ENCODE results near the gene TOMM7. TPM values are rescaled to one million over a fixed set of nuclear protein-coding genes. Genes with fewer than 3 reads are reported as not detected.

Gene TOMM7
- total and polyA plus RNA-seq, 10 of the 15 experiments (the other 5 are each of a cell fraction or from before 2014, with no cell fraction given): 151 to 1,497 (median 322) TPM

DNA sequence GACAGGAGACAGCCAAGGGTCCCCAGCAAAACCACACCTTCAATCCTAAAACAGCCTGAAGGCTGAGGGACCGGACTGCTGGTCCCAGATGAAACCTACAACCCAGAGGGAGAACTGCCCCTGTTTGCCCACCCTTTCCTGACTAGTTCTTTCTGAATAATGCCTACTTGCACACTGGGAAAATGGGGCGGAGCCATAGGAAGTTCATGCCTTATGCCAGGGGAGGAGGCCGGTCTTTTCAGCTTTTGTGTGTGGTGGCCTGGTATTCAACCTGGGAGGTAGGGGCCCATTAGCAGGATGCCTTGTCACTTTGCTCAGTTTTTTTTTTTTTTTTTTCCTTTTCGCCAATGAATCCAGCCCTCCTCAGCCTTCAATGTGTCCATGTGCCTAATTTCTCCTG lies 20.7 kb downstream of the TOMM7 start (continued):
- TF ChIP-seq, protein P1, sequence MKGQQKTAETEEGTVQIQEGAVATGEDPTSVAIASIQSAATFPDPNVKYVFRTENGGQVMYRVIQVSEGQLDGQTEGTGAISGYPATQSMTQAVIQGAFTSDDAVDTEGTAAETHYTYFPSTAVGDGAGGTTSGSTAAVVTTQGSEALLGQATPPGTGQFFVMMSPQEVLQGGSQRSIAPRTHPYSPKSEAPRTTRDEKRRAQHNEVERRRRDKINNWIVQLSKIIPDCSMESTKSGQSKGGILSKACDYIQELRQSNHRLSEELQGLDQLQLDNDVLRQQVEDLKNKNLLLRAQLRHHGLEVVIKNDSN (IDR thresholded peaks at IDR 0.05; ENCODE audit: borderline replicate concordance, extremely low read length, insufficient read depth, low read depth, low read length): no peak

DNA sequence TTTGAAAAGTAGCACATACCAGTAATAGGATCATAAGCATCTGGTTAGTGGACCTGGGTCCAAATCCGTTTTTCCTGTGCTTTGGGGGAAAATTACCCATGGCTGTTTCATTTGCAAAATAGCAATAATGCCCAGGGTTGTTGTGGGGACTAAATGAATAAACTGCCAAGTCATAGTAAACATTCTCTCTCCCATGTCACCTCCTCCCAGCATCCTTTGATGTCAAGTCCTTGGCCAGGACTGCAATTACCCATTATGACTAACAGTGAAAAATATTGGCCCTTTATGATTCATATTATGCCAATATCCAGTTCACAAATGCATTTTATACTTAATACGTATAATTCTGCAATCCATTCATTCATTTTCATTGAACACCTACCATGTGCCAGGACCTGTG lies 23.0 kb downstream of the TOMM7 start:
- BruUV-seq (replicated peaks): no TSS peak
- Histone ChIP-seq H3K27me3 (replicated peaks in 1 of 2; ENCODE audit: control insufficient read depth in 2 of 2, insufficient read depth in 2 of 2, low read length in 1 of 2) (no peaks in the 10 kb centered on the region), H3K4me2 (ENCODE audit: control insufficient read depth, insufficient read depth) (no peak overlapping the region), H3K9me3 (replicated peaks; ENCODE audit: control insufficient read depth, insufficient read depth, low read length) (no peaks in the 10 kb centered on the region), H4K20me1 (ENCODE audit: control insufficient read depth, insufficient read depth) (no peaks in the 10 kb centered on the region), H3K4me3 (no peak overlapping the region), H3K27ac (ENCODE audit: control insufficient read depth, insufficient read depth) (no peak overlapping the region), H2AFZ (ENCODE audit: control insufficient read depth, low read depth, low read length) (no peak overlapping the region), H3K4me1 (ENCODE audit: control insufficient read depth, insufficient read depth, low read length) (no peaks in the 10 kb centered on the region), H3K36me3 (ENCODE audit: control insufficient read depth in 2 of 2, insufficient read depth in 2 of 2, low read length in 1 of 2) (no peaks in the 10 kb centered on the region), H3K9ac (ENCODE audit: control insufficient read depth, insufficient read depth, low read length) (no peak overlapping the region), H3K79me2 (ENCODE audit: control insufficient read depth, insufficient read depth, low read length) (no peaks in the 10 kb centered on the region)
- CTCF ChIA-PET: no interaction called here
- ATAC-seq: no peak
- intact Hi-C loops (cut with micrococcal nuclease; ENCODE audit: unreplicated experiment): no loop called here
- SMC1A ChIA-PET (ENCODE audit: uncharacterized antibody, unreplicated experiment): no interaction called here
- 19% methylated on average over 2 of the region's 2 CpGs for WGBS (ENCODE audit: insufficient coverage, insufficient replicate concordance, low lambda C conversion rate, missing lambda C conversion rate)
- FAIRE-seq: no peak
- POLR2A ChIA-PET: no interaction called here
- in situ Hi-C loops (cut with MboI): no loop called here
- TF ChIP-seq NFYA (IDR thresholded peaks at IDR 0.05; ENCODE audit: borderline replicate concordance, low read depth, low read length): no peak
- no peak for TF ChIP-seq BCL11A (IDR thresholded peaks at IDR 0.05; ENCODE audit: low read depth, low read length)
- no peak for TF ChIP-seq SMC3 (IDR thresholded peaks at IDR 0.05; ENCODE audit: borderline replicate concordance, low read length)
- TF ChIP-seq MXI1 (IDR thresholded peaks at IDR 0.05; ENCODE audit: low read depth, low read length): no peak
- TF ChIP-seq IKZF2 (IDR thresholded peaks at IDR 0.05): no peak
- TF ChIP-seq, protein P2, sequence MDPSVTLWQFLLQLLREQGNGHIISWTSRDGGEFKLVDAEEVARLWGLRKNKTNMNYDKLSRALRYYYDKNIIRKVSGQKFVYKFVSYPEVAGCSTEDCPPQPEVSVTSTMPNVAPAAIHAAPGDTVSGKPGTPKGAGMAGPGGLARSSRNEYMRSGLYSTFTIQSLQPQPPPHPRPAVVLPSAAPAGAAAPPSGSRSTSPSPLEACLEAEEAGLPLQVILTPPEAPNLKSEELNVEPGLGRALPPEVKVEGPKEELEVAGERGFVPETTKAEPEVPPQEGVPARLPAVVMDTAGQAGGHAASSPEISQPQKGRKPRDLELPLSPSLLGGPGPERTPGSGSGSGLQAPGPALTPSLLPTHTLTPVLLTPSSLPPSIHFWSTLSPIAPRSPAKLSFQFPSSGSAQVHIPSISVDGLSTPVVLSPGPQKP (IDR thresholded peaks at IDR 0.05; ENCODE audit: low read depth, low read length): no peak
- TF ChIP-seq E2F8 (IDR thresholded peaks at IDR 0.05; ENCODE audit: low read depth, partially characterized antibody): no peak
- no peak for TF ChIP-seq BMI1 (IDR thresholded peaks at IDR 0.05; ENCODE audit: borderline replicate concordance)
- TF ChIP-seq ATF2 (IDR thresholded peaks at IDR 0.05; ENCODE audit: low read length): no peak
- TF ChIP-seq ZNF687 (IDR thresholded peaks at IDR 0.05): no peak
- TF ChIP-seq NRF1 (conservative IDR thresholded peaks at IDR 0.05; ENCODE audit: low read depth, low read length): no peak
- RAD21 ChIA-PET (ENCODE audit: unreplicated experiment): no interaction called here
- no peak for DNase-seq (ENCODE audit: low read depth, low spot score)
